OCI-LY3 (cell line): ENCODE measurements around the gene NBPF4.
"Not testable (repeated sequence)": the region's sequence is repeated elsewhere in the genome, so short reads cannot be mapped to it uniquely, and the experiment has no call there.

Source experiments
- CTCF ChIP-seq: fragments of 200-600, 300-600 bp; sonication (generic); IDR thresholded peaks from 2 replicates; pipeline ENCODE4 v1.5.1; 2014; ENCODE audit warnings: antibody characterized with exemption, low read length, low read depth
- EZH2phosphoT487 ChIP-seq: fragments of 200-600 bp; shearing (Covaris generic); IDR thresholded peaks from 2 replicates; pipeline ENCODE4 v1.6.1; 2018; ENCODE audit warnings: antibody characterized with exemption, mixed run types, low read depth

- not testable (repeated sequence) for TF ChIP-seq CTCF, EZH2phosphoT487
Measured at GRCh38 chr1:108243976-108244375, at the start of gene NBPF4.
